NK-92 (cell line): ENCODE measurements around the gene SDK1.

Source experiments
- DNase-seq: peaks from one replicate; lab custom pipeline; 2025; ENCODE audit not compliant: unreplicated experiment; lab: John Stamatoyannopoulos, UW

Gene SDK1

GRCh38 chr7:4185721-4186512, 884.9 kb downstream of the SDK1 start:
- no peak for DNase-seq

- DNase-seq: no peak
Observed at GRCh38 chr7:4186513-4186780, 885.4 kb downstream of the SDK1 start.

DNA sequence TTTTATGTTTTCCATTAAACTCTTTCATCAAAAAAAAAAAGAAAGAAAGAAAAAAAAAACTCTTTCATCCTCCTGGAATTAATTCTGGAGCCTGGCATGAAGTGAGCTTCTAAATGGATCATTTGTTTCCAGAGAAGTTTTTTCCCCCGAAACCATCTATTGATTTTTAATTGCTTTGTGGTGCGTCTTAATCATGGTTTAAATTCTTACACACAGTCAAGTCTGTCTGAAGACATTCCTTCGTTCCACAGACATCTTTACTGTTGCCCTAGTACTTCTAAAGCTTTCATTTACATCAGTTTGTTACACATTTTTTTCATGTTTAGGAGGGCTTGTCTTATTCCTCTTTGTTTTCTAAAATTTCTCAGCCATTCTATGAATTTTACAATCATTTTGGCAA, 887.6 kb downstream of the SDK1 start:
- no peak for DNase-seq

GRCh38 chr7:4189131-4189570, 888.1 kb downstream of the SDK1 start:
- DNase-seq: no peak

- no peak for DNase-seq
Observed at GRCh38 chr7:4190010-4190981, 889.2 kb downstream of the SDK1 start.

GRCh38 chr7:4191046-4191445, 890.0 kb downstream of the SDK1 start:
- DNase-seq: no peak

DNA sequence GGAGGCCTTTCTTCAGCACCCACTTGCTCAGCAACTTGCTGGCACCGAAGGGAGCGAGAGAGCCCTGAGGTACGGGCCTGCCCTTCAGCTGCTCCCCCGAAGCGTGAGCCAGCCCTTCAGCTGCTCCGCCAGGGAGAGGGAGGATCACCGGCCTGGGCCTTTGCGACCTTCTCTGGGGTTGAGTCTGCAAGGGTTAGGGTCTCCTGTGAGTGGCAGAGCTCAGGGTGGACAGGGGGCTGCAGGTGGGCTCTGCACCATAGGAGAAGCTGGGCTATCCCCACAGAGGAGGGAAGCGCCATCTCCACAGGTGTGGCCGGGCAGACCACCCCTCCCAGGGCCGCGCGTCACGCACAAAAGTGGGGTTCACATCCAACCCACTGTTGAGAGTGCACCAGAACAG, 890.5 kb downstream of the SDK1 start:
- no peak for DNase-seq

DNA sequence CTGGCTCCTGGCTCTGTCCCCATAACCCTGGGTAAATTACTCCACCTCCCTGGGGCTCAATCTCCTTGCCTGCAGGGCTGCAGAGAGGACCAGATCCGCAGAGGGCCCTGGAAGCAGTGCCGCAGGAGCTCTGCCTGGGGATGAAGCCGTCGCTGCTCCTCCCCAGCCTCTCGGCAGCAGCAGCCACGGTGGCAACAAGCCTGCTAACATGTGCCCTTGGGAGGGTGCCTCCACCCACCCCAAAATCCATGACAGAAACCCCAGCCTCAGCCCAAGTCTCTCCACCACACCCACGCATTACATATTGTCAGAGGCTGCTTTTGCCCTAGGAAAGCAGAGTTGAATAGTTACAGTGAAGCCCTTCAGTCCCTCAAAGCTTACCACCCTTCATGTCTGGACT, 894.6 kb downstream of the SDK1 start:
- no peak for DNase-seq

DNA sequence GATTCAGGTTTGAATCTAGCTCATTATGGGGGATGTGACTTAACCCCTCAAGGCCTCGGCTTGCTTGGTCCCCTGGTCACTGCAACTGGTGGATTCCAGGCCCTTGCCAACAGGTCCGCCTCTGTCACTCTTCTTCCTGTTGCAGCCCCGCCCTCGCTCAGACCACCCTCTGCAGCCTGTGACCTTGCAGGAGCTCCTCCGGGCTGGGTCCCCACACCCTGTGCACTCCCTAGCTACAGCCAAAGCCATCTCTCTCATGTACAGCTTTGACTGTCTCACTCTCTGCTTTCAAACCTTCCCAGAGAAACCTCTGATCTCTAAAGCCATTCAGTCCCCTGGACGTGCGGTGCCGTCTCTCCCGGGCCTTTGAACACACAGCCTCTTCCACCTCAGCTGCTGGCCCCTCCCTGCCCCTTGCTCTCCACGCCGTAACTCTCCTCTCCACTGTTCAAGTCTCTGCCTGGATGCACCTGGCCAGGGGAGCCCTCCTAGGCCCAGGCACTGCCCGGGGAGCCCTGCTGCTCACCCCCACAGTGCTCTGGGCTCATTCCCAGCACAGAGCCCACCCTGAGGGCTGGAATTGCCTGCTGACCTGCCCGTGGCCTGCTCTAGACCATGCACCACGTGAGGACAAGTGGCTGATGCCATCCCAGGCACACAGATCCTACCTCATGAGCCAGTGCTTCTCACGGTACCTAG, 895.2 kb downstream of the SDK1 start:
- no peak for DNase-seq

DNA sequence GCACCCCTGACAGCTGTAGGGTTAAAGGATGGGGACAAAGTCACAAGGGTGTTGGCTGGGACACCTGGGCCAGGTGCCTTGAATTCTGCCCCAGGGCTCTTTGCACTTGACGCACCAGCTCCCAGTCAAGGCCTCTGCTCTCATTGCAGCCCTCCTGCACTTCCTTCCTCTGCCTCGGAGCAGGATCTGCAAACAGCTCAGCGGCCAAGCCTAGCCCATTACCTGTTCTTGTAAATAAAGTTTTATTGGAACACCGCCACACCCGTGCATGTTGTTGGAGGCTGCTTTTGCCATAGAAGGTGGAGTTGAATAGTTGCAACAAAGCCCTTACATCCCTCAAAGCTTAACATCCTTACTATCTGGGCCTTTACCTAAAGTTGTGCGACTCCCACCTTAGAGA, 897.2 kb downstream of the SDK1 start:
- no peak for DNase-seq

GRCh38 chr7:4200546-4201094, 899.6 kb downstream of the SDK1 start:
- DNase-seq: no peak

DNA sequence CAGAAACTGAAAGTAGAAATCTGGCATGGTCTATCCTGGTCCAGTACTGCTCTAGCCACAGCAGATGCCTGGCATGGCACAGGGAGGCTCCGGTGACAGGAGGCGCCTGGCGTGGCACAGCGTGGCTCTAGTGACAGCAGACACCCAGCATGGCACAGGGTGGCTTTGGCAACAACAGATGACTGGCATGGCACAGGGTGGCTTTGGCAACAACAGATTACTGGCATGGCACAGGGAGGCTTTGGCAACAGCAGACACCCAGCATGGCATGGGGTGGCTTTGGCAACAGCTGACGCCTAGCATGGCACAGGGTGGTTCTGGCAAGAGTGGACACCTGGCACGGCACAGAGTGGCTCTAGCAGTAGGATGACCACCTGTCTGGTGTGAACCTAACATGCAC, 900.5 kb downstream of the SDK1 start:
- no peak for DNase-seq

- no peak for DNase-seq
Observed at GRCh38 chr7:4202154-4202736, 901.2 kb downstream of the SDK1 start.

DNA sequence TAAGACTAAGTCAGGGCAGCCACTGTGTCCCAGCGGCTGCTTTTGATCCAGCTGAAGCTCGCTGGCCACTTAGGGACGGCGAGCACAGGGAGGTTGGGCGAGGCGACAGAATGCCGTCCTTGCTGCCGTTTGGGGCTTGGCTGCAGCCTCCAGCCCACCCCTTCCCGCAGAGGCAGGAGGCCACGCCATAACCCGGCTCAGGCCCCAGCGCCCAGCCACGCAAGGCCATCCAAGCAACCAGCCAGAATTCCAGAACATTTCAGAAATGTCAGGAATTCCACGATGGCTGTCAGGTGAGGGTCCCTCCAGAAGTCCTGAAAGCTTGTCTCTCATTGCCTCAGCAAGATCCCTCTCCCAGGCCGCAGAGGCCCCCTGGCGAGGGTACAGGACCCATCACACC, 901.9 kb downstream of the SDK1 start:
- no peak for DNase-seq

DNA sequence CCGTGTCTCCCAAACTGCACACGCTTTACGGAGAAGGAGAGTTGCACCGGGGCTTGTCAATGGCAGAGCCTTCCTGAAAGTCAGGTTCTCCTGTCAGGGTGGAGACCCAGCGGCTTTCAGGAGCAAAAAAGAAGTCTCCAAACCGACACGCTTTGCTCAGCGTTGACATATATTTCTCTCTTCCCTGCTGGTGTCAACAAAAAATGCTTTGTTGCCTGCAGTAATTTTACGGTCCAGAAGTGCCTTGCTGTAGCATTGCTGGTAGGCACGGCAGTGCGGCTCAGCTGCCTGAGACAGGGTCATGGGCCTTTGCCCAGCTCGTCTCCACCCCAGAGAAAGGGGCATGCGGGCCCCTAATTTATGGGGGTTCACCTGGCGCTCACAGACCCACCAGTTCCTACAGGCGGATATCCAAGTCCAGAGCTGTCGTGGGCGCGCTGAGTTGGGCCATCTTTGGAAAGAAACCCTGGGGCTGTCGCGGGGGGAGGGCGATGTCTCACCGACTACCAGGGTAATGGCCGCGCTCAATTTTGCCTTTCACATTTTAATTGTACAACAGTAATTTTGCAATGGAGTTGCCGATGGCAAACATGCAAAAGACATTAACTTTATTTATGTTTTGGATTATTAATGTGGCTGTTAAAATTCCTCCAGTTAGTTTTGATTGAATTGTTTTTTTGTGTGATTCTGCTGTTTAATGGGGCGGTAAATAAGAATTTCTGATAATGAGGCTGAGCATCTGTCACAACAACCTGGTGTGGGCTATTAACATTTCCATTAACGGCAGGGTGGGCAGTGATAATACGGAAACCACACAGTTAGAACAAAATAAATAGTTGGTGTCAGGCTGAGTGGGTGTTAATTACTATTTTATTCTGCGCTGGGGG, 902.8 kb downstream of the SDK1 start:
- DNase-seq: no peak

- no peak for DNase-seq
Observed at GRCh38 chr7:4204513-4205165, 903.6 kb downstream of the SDK1 start.

- no peak for DNase-seq
Observed at GRCh38 chr7:4205828-4206227, 904.8 kb downstream of the SDK1 start.

GRCh38 chr7:4207011-4207410, 906.0 kb downstream of the SDK1 start:
- DNase-seq: no peak

DNA sequence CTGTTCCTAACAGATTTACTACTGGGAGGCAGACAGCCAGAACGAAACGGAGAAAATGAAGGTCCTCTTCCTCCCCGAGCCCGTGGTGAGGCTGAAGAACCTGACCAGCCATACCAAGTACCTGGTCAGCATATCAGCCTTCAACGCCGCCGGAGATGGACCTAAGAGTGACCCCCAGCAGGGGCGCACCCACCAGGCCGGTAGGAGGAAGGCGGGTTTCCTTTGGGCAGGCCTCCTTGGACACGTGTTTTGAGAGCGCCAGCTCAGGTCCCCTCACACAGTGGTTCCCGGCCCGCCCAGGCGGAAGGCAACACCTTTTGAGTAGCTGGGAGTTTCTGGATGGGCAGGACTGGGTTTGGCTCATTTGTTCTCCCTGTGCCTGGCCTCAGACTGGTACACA, 907.0 kb downstream of the SDK1 start:
- DNase-seq: no peak

DNA sequence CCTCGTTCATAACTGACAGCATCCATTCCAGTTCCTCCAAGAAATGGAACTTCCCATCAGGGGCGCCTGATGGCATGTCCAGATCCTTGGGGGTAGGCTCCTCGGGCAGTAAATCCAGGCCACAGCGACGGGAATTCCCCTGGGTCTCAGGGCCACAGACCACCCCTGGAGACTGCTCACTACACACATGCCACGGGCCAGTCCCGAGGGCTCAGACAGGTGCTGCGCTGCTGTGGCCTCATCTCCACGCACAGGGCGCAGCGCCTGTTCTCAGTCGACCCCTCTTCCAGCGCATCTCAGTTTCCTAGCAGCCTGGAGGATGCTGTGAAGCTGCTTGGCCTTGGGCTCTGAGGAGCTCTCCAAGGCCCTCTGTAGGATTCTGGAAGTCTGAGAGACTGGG, 907.5 kb downstream of the SDK1 start:
- DNase-seq: no peak
